ENCODE data around the gene GALNT13. TPM values are rescaled to one million over a fixed set of nuclear protein-coding genes. Genes with fewer than 3 reads are reported as not detected.

GALNT13 gene
- polyA plus RNA-seq, 2 of the 4 experiments (the other 2 are of a cell fraction), result 12.1 to 15.6 TPM

- no peak for FAIRE-seq
- DNase-seq (ENCODE audit: low read depth in 1 of 2, low spot score in 1 of 2), result peak; percentile 8 to 45
- Histone ChIP-seq H3K4me1 (no peaks in the 10 kb centered on the region), H3K27ac (no peak overlapping the region), H3K4me2 (no peak overlapping the region), H3K4me3 (no peak overlapping the region), H3K9me3 (no peaks in the 10 kb centered on the region)
- CTCF ChIA-PET, result interaction anchor here (0.8 to 2.1 kb wide), 4 partner anchors 14 to 205 kb away, joined by 3 to 4 read pairs (median 4); no protein-coding TSS in a partner anchor
- POLR2A ChIA-PET, result no interaction called here
- peak; percentile 84 to 87; a peak in 5 of 6 replicates for ATAC-seq
- WGBS (ENCODE audit: missing lambda C conversion rate), result 10% methylated on average over 3 of the region's 3 CpGs
- TF ChIP-seq ZC3H11A (IDR thresholded peaks at IDR 0.05), result no peak
- peak; percentile 44 to 55 for TF ChIP-seq RAD21 (conservative IDR thresholded peaks at IDR 0.05 in 1 of 2, IDR thresholded peaks at IDR 0.05 in 1 of 2)
- peak; percentile 56 for TF ChIP-seq SMC3 (IDR thresholded peaks at IDR 0.05)
- TF ChIP-seq RNF2 (IDR thresholded peaks at IDR 0.05; ENCODE audit: borderline replicate concordance, low read depth), result no peak
- TF ChIP-seq CTCF (IDR thresholded peaks at IDR 0.05), result peak; percentile 57
- no peak for TF ChIP-seq POLR2AphosphoS2 (conservative IDR thresholded peaks at IDR 0.05; ENCODE audit: low read length)
- no peak for TF ChIP-seq SREBF2 (IDR thresholded peaks at IDR 0.05)
Observed at GRCh38 chr2:154402213-154402612, 530.5 kb downstream of the GALNT13 start.

GRCh38 chr2:154403242-154403790 lies 531.6 kb downstream of the GALNT13 start:
- DNase-seq (ENCODE audit: low read depth in 1 of 2, low spot score in 1 of 2) (no peak), ATAC-seq (no peak), FAIRE-seq (no peak)
- Histone ChIP-seq H3K9me3 (no peaks in the 10 kb centered on the region), H3K4me1 (no peaks in the 10 kb centered on the region), H3K4me3 (no peak overlapping the region), H3K4me2 (no peak overlapping the region), H3K27ac (no peak overlapping the region)
- CTCF ChIA-PET, result no interaction called here
- POLR2A ChIA-PET, result no interaction called here
- WGBS (ENCODE audit: missing lambda C conversion rate), result 67% methylated on average over 3 of the region's 3 CpGs
- no peak for TF ChIP-seq RNF2 (IDR thresholded peaks at IDR 0.05; ENCODE audit: borderline replicate concordance, low read depth)
- no peak for TF ChIP-seq RCOR1 (IDR thresholded peaks at IDR 0.05; ENCODE audit: low read depth, low read length)
- TF ChIP-seq MYC (IDR thresholded peaks at IDR 0.05; ENCODE audit: borderline replicate concordance, low read length), result no peak
- no peak for TF ChIP-seq HDAC2 (IDR thresholded peaks at IDR 0.05)
- no peak for TF ChIP-seq TFCP2L1 (CRISPR knock-in tag; IDR thresholded peaks at IDR 0.05)
- no peak for TF ChIP-seq ZC3H11A (IDR thresholded peaks at IDR 0.05)
- TF ChIP-seq NPAS2 (CRISPR knock-in tag; IDR thresholded peaks at IDR 0.05; ENCODE audit: borderline replicate concordance), result no peak
- TF ChIP-seq HOXA7 (CRISPR knock-in tag; IDR thresholded peaks at IDR 0.05), result no peak
- no peak for TF ChIP-seq ATOH8 (CRISPR knock-in tag; IDR thresholded peaks at IDR 0.05; ENCODE audit: low read depth)
- no peak for TF ChIP-seq MAZ (IDR thresholded peaks at IDR 0.05; ENCODE audit: borderline replicate concordance, low read depth, low read length)
- no peak for TF ChIP-seq CBX8 (IDR thresholded peaks at IDR 0.05)
- no peak for TF ChIP-seq ESRRA (IDR thresholded peaks at IDR 0.05; ENCODE audit: borderline replicate concordance, low read length)
- no peak for TF ChIP-seq HOXB5 (CRISPR knock-in tag; IDR thresholded peaks at IDR 0.05)
- TF ChIP-seq KDM5A (IDR thresholded peaks at IDR 0.05), result no peak
- TF ChIP-seq RAD21 (conservative IDR thresholded peaks at IDR 0.05 in 1 of 2, IDR thresholded peaks at IDR 0.05 in 1 of 2), result no peak
- no peak for TF ChIP-seq JUNB (IDR thresholded peaks at IDR 0.05)
- no peak for TF ChIP-seq BHLHE40 (IDR thresholded peaks at IDR 0.05; ENCODE audit: low read depth, low read length)
- TF ChIP-seq EHF (CRISPR knock-in tag; IDR thresholded peaks at IDR 0.05), result no peak
- TF ChIP-seq USF2 (IDR thresholded peaks at IDR 0.05), result no peak
